Esophagus squamous epithelium (tissue), 5 donors: ENCODE data around the gene MAD2L2. TPM values are rescaled to one million over a fixed set of nuclear protein-coding genes. Genes with fewer than 3 reads are reported as not detected.

Source experiments
- DNase-seq: peaks from one replicate; lab custom pipeline; 2025; lab: John Stamatoyannopoulos, UW
- H3K27ac ChIP-seq, 4 donors: fragments of 200-600 bp; sonication (generic); one replicate each; pipeline ENCODE4 v1.5.1; 2016 to 2019; ENCODE audit warnings: mild to moderate bottlenecking in 1 of 4
- H3K27me3 ChIP-seq, 4 donors: fragments of 200-600 bp; sonication (generic); 1 replicate in 3 of 4; 2 replicates in 1 of 4; pipeline versions ENCODE4 v1.5.1 to v1.6.0; 2017 to 2021; ENCODE audit warnings: antibody characterized with exemption in 1 of 4
- H3K36me3 ChIP-seq, 3 donors: fragments of 200-600 bp; sonication (generic); one replicate each; pipeline ENCODE4 v1.5.1; 2016 to 2019
- H3K4me1 ChIP-seq, 3 donors: fragments of 200-600 bp; sonication (generic); one replicate each; pipeline ENCODE4 v1.5.1; 2017 to 2019
- H3K4me3 ChIP-seq, 4 donors: fragments of 200-600 bp; sonication (generic); 1 replicate in 3 of 4; 2 replicates in 1 of 4; pipeline ENCODE4 v1.5.1; 2016 to 2019; ENCODE audit warnings: mild to moderate bottlenecking in 2 of 4, moderate library complexity in 1 of 4
- H3K9me3 ChIP-seq, 3 donors: fragments of 200-600 bp; sonication (generic); one replicate each; pipeline ENCODE4 v1.5.1; 2016 to 2019
- CTCF ChIP-seq, 6 experiments: fragments of 450-650 bp in 4 of 6; fragments of 200-600 bp in 2 of 6; sonication (generic) in 2 of 6; IDR thresholded peaks; one replicate each; pipeline ENCODE4 v1.5.1; 2016 to 2019; ENCODE audit warnings: antibody characterized with exemption in 6 of 6, mild to moderate bottlenecking in 4 of 6, moderate library complexity in 4 of 6
- POLR2A ChIP-seq, 4 donors: fragments of 450-650 bp; IDR thresholded peaks; one replicate each; pipeline ENCODE4 v1.6.1; 2017; ENCODE audit warnings: antibody characterized with exemption in 4 of 4, mild to moderate bottlenecking in 4 of 4, moderate library complexity in 3 of 4
- WGBS, 2 donors: methylation state at CpG; one replicate each; pipeline ENCODE4 v1.1.5; 2018; 5-methylcytosine and 5-hydroxymethylcytosine counted together
- intact Hi-C: fragments of 100-400 bp; cut with DNase I; formaldehyde crosslinking; loops from one replicate; pipeline ENCODE4 v1.15.0; 2022
- total RNA-seq, 4 donors: library from RNA; depleted of rRNA; stranded (reverse); fragments of >200 nt; gene quantifications; one replicate each; pipeline ENCODE4 v1.1.0, GENCODE V29; 2016
- donor health status: DM: yes; HTN: yes; CAD: no.

The MAD2L2 gene
- total RNA-seq, 4 donors from 2014 or later: 12.1 to 22.8 (median 18.9) TPM

- 97 to 100% methylated on average over 1 to 4 of the region's 4 CpGs for WGBS, 2 donors
- no peaks in the 10 kb centered on the region for H3K9me3 ChIP-seq
- intact Hi-C loops: no loop called here
- H3K4me1 ChIP-seq: peaks cover 13 to 44% (median 38%) of the 10 kb centered on the region in 3 donors
- no peaks in the 10 kb centered on the region for H3K36me3 ChIP-seq
- no peak overlapping the region for H3K27ac ChIP-seq
- no peak for DNase-seq
- no peak overlapping the region for H3K4me3 ChIP-seq
- TF ChIP-seq CTCF (IDR thresholded peaks at IDR 0.05): no peak
- TF ChIP-seq POLR2A (IDR thresholded peaks at IDR 0.05): no peak
- H3K27me3 ChIP-seq: no peaks in the 10 kb centered on the region
Measured at GRCh38 chr1:11728126-11728806, 47.3 kb upstream of the MAD2L2 start.

GRCh38 chr1:11727119-11727518 lies 46.2 kb upstream of the MAD2L2 start:
- Histone ChIP-seq H3K27ac (no peak overlapping the region), H3K27me3 (no peaks in the 10 kb centered on the region), H3K4me3 (no peak overlapping the region), H3K4me1 (peaks cover 4 to 33% (median 27%) of the 10 kb centered on the region in 3 donors), H3K9me3 (no peaks in the 10 kb centered on the region), H3K36me3 (no peaks in the 10 kb centered on the region)
- intact Hi-C loops: no loop called here
- 92% methylated on average over 3 to 4 of the region's 4 CpGs for WGBS, 2 donors
- TF ChIP-seq CTCF (IDR thresholded peaks at IDR 0.05) (no peak), POLR2A (IDR thresholded peaks at IDR 0.05) (no peak)
- DNase-seq: no peak

- 47 to 58% methylated on average over 5 of the region's 5 CpGs for WGBS, 2 donors
- no peaks in the 10 kb centered on the region for H3K9me3 ChIP-seq
- DNase-seq: no peak
- H3K4me1 ChIP-seq: peaks cover 0 to 18% (median 13%) of the 10 kb centered on the region in 3 donors
- no peaks in the 10 kb centered on the region for H3K36me3 ChIP-seq
- H3K27me3 ChIP-seq: no peaks in the 10 kb centered on the region
- intact Hi-C loops: no loop called here
- H3K27ac ChIP-seq: no peak overlapping the region
- no peak overlapping the region for H3K4me3 ChIP-seq
- no peak for TF ChIP-seq CTCF (IDR thresholded peaks at IDR 0.05)
- TF ChIP-seq POLR2A (IDR thresholded peaks at IDR 0.05): no peak
Measured at GRCh38 chr1:11725616-11726015, 44.7 kb upstream of the MAD2L2 start.

GRCh38 chr1:11722538-11722937 lies 41.6 kb upstream of the MAD2L2 start:
- no peaks in the 10 kb centered on the region for H3K9me3 ChIP-seq
- H3K36me3 ChIP-seq: no peaks in the 10 kb centered on the region
- TF ChIP-seq CTCF (IDR thresholded peaks at IDR 0.05): no peak
- no peak for TF ChIP-seq POLR2A (IDR thresholded peaks at IDR 0.05)
- H3K27ac ChIP-seq: no peak overlapping the region
- intact Hi-C loops: loop anchor here (5.0 kb wide), 1 partner anchor 70 kb away; the partner anchor contains the start of genes FBXO2 and FBXO44
- no peak for DNase-seq
- no peaks in the 10 kb centered on the region for H3K27me3 ChIP-seq
- 30 to 46% methylated on average over 2 of the region's 2 CpGs for WGBS, 2 donors
- H3K4me3 ChIP-seq: no peak overlapping the region
- peaks cover 0 to 17% (median 7%) of the 10 kb centered on the region in 3 donors for H3K4me1 ChIP-seq

GRCh38 chr1:11721311-11721710 lies 40.4 kb upstream of the MAD2L2 start:
- H3K9me3 ChIP-seq: no peaks in the 10 kb centered on the region
- no peak overlapping the region for H3K27ac ChIP-seq
- intact Hi-C loops: loop anchor here (5.0 kb wide), 1 partner anchor 69 kb away; the partner anchor contains the start of genes FBXO2 and FBXO44
- WGBS, 2 donors: 47 to 60% methylated on average over 2 to 3 of the region's 4 CpGs
- peaks cover 0 to 17% (median 7%) of the 10 kb centered on the region in 3 donors for H3K4me1 ChIP-seq
- no peaks in the 10 kb centered on the region for H3K36me3 ChIP-seq
- no peak overlapping the region for H3K4me3 ChIP-seq
- TF ChIP-seq CTCF (IDR thresholded peaks at IDR 0.05): no peak
- no peak for TF ChIP-seq POLR2A (IDR thresholded peaks at IDR 0.05)
- no peak for DNase-seq
- no peaks in the 10 kb centered on the region for H3K27me3 ChIP-seq
